NCI-H2081 treated with DMSO at 0.1 percent for 48 hours (cell line): ENCODE measurements around the gene SLCO2B1.
"Not testable (repeated sequence)": the region's sequence is repeated elsewhere in the genome, so short reads cannot be mapped to it uniquely, and the experiment has no call there.

Experiments used
- DNase-seq: peaks from one replicate; lab custom pipeline; 2025; lab: John Stamatoyannopoulos, UW

SLCO2B1 gene, protein sequence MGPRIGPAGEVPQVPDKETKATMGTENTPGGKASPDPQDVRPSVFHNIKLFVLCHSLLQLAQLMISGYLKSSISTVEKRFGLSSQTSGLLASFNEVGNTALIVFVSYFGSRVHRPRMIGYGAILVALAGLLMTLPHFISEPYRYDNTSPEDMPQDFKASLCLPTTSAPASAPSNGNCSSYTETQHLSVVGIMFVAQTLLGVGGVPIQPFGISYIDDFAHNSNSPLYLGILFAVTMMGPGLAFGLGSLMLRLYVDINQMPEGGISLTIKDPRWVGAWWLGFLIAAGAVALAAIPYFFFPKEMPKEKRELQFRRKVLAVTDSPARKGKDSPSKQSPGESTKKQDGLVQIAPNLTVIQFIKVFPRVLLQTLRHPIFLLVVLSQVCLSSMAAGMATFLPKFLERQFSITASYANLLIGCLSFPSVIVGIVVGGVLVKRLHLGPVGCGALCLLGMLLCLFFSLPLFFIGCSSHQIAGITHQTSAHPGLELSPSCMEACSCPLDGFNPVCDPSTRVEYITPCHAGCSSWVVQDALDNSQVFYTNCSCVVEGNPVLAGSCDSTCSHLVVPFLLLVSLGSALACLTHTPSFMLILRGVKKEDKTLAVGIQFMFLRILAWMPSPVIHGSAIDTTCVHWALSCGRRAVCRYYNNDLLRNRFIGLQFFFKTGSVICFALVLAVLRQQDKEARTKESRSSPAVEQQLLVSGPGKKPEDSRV

DNA sequence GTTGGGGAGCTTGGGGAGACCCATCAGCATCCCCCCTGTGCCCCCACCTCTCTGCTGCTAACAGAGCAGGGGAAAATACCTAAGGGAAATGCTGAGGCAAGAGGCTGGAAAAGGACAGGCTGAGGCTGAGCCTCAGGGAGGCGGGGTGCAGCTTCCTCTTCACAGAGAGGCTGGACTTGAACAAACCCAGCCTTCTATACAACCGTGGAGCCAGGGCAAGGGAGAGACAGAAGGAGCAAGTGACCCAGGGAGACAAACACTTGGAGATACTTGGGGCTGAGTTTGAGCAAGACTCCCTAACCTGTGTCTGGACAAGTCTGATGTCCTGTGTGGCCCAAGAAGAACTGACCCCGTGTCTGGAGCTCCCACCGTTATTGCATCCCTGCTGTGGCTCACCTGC is at the start of gene SLCO2B1:
SLCO2B1 (plus strand) TSS at position 229 of the 400 bp plus-strand sequence. CDS start 275 bp downstream, outside the sequence.
- DNase-seq: no peak

DNA sequence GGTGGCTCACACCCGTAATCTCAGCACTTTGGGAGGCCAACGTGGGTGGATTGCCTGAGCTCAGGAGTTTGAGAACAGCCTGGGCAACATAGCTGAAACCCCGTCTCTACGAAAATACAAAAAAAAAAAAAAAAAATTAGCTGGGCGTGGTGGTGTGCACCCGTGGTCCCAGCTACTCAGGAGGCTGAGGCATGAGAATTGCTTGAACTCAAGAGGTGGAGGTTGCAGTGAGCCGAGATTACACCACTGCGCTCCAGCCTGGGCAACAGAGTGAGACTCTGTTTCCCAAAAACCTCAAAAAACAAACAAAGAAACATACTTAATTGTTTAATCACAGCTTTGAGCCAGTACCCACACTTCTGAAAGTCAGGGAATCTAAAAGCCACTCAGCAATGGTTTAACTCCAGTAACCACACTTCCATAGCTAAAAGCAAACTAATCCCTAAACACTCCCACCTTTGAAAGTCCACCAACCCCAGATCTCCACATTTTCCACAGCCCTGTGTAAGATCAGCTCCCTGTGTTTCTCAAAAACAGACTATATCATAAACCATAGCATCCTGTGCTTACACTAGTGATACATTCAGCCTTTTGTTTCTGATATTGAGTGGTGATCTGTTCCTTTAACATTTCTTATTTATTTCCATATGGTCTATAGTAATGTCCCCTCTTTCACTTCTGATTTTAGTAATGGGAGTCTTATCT is 49.3 kb upstream of the SLCO2B1 start:
- no peak for DNase-seq

- DNase-seq: no peak
These were observed 47.4 kb upstream of the SLCO2B1 start for GRCh38 chr11:75103380-75104026.

DNA sequence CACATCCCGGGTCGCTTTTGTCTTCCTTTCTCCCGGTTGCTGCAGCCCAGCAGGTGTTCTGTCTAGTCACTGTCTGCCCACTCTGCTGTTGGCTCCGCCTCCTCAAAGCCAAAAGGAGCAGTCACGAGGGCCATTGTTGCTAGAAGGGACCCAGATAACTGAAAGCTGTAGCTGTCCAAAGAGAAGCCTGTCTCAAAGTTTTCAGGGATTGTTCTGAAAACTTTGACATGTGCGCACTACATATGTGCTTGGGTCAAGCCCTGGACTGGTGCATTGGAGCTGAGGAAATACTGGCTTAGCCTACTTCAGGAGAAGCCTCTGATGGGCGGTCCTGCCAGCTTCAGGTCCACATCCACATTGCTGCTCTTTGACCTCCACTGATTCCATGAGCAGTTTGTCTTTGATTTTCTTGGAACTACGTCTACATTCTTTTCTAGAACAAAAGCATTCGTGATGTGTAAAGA is 45.4 kb upstream of the SLCO2B1 start:
- no peak for DNase-seq

DNA sequence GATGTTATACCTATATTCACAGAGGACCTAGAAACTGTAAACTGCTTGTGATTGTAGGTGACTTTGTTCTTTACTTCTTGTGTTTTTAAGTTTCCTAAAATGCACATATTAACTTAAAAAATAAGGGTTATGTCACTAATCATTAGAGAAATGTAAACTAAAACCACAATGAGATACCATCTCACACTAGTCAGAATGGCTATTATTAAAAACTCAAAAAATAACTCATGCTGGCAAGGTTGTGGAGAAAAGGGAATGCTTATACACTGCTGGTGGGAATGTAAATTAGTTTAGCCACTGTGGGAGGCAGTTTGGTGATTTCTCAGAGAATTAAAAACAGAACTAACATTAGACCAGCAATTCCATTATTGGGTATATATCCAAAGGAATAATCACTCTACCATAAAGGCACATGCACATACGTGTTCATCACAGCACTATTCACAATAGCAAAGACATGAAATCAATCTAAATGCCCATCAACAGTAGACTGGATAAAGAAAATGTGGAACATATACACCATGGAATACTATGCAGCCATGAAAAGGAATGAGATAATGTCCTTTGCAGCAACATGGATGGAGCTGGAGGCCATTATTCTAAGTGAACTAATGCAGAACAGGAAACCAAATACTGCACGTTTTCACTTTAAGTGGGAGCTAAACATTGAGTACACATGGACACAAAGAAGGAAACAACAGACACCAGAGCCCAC is 44.8 kb upstream of the SLCO2B1 start:
- not testable (repeated sequence) for DNase-seq

DNA sequence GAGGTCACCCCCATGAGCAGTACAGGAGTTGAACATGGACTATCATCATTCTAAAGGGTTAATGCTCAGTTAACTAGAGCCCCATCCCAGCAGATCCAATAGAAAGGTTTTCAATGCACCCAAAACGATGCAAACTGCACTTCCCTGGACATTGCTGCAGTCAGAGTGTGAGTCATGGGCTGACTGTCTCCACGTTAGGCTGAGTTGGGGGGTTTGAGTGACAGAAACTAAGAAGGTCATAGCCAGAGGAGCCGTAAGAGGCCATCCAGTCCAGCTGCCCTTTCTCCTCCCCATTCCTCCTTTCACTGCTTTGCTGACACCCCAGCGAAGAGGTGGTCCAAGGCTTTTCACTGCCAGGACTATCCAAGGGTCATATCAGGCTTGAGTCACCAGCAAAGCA is 43.7 kb upstream of the SLCO2B1 start:
- no peak for DNase-seq

DNA sequence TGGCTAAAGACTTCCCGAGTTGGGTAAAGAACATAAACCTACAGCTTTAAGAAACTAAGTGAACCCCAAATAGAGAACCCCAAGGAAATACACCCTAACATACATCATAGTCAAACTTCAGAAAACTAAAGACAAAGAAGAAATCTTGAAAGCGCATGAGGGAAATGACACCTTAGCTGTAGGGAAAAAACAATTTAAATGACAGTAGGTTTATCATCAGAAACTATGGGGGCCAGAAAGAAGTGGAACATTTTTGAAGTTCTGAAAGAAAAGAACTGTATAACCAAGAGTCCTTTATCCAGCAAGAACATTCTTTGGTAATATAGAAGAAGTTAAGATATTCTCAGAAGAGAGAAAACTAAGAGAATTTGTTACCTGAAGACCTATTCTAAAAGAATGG is 38.7 kb upstream of the SLCO2B1 start:
- no peak for DNase-seq

DNA sequence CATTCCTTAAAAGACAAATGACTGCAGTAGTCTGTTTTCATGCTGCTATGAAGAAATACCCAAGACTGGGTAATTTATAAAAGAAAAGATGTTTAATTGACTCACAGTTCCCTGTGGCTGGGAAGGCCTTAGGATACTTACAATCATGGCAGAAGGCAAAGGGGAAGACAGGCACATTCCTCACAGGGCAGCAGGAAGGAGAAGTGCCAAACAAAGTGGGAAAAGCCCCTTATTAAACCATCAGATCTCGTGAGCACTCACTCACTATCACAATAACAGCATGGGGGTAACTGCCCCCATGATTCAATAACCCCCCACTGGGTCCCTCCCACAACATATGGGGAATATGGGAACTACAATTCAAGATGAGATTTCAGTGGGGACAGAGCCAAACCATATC is 37.9 kb upstream of the SLCO2B1 start:
- no peak for DNase-seq

DNA sequence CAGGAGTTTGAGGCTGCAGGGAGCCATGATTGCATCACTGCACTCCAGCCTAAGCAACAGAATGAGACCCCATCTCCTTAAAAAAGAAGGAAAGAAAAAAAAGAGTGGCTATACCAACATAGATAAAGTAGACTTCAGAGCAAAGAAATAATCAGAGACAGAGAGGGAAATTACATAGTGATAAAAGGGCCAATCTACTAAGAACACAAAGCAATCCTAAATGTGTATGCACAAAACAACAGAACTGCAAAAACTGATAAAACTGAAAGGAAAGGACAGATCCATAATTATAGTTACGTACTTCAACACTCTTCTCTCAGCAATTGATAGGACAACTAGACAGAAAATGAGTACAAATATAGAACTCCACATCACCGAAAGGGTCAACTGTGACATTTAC is 36.4 kb upstream of the SLCO2B1 start:
- DNase-seq: no peak

DNA sequence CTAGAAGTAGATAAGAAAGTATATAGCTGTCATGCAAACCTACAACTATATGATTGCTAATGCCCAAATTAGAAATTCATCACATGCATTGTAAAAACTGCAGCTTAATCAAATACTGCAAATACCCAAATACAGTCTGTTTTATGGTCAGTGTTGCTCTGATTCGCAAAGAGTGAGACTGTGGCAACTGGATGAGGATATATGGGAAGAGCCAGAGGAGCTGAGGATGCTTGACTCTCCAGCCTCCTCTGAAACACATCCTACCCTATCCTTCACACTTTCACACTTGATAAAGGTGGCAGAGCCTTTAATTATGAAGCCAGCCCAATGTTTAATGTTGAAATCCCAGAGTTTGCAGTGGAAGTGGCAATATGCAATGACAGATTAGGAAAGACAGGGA is 32.3 kb upstream of the SLCO2B1 start:
- DNase-seq: no peak

- no peak for DNase-seq
These were observed 24.3 kb upstream of the SLCO2B1 start for GRCh38 chr11:75126564-75126963.

- DNase-seq: no peak
These were observed 18.8 kb upstream of the SLCO2B1 start for GRCh38 chr11:75132080-75132479.

- no peak for DNase-seq
These were observed 16.9 kb upstream of the SLCO2B1 start for GRCh38 chr11:75133976-75134375.

DNA sequence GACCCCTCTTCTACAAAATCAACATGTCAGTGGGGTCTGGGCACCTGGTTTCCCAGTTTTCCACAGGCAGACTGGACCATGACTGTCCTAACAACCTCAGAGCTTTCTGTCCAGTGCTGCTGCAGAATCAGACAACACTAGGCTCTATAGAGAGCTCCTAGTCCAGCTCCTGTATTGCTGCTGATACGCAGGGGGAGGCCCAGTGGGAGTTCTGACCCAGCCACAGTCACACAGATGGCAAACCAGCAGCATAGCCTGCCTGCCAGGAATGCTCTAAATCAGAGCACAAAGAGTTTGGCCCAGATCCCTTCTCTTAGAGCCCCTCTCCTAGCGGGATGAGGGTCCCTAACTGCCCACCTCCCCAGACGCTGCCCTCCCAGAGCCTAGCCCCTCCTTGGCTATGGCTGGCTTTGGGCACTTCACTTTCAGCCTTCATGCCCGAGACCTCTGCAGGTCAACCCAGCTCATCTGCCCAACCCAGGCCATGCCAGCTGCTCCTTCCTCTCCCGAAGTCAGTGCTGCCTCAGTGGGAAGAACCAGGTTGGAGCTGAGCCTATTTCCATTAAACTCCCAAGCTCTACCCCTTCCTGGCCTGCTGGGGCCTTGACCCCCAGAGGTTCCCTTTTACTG is 15.8 kb upstream of the SLCO2B1 start:
- DNase-seq: no peak

DNA sequence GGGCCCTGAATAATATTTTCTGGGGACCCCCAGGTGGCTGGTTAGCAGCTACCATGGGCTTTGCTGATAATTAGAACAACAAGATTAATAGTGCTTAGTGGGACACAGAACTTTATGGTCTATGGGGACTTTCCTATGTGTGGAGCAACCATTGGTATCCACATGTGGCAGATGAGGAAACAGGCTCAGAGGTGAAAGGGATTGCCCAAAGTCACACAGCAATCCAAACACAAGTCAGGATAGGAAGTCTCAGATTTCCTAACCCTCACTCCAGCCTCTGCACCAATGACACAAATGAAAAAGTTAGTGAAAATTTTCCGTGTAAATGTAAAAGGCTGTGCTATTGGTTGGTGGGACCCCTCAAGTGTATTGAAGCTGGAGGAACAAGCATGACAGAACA is 15.3 kb upstream of the SLCO2B1 start:
- no peak for DNase-seq

DNA sequence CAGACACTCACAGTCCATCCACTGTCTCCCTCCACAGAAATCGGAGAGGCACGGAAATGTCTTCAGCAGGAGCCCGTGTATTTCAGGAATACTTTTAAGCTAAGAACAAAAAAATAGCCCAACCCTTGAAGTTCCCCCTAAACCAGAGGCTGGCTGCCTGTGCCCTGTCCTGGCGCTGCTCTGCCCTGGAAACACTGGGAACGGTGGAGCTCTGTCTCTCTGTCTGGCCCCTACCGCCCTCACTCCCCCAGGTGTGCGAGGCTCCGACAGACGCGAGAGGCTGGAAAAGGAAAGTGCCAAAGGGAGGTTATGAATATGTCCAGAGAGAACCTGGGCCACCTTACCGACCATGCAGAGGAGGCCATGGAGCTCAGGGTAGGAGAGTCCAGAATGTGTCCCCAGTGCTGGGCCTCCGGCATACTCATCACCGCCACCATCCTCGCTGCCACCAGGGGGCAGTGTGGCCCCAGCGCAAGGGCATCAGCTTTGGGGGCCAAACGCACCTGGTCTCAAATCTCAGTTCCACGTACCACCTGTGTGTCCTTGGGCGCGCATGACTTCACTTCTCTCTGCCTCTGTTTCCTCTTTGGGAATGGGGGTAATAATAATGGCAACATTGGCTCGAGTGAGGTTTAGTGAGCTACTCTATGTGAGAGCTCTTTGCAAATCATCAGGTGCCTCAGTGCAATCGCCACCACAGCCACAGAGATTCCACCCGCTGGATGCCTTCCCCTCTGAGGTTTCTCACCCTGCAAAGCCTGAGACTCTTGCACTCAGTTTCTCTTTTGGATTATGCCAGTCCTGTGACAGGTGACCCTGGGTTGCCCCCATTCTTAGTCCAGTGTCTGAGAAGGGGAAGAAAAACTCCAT is 10.4 kb upstream of the SLCO2B1 start:
- no peak for DNase-seq

GRCh38 chr11:75141166-75141565 is 9.7 kb upstream of the SLCO2B1 start:
- no peak for DNase-seq

- no peak for DNase-seq
These were observed 8.0 kb upstream of the SLCO2B1 start for GRCh38 chr11:75142714-75143419.

- DNase-seq: no peak
These were observed 7.5 kb upstream of the SLCO2B1 start for GRCh38 chr11:75143420-75143731.

DNA sequence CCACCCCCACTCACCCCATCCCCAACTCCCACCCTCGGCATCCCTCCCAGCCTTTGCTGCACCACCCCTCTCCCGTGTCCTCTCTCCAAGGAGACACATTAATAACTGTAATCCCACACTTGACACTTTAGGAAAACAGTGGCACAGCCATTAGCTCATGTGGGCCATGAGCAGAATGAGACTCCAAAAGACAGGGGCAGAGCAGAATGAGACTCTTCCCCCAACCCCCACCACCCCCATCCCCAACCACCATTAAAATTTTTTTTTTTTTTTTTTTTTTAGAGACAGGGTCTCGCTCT is 6.2 kb upstream of the SLCO2B1 start:
- no peak for DNase-seq
